GM19324 (cell line): ENCODE measurements around the gene FAM222A.

Source experiments
- ATAC-seq: cut with Tn5 transposase; IDR thresholded peaks from one replicate; pipeline ENCODE4 v1.9.1; 2021; ENCODE audit warnings: mild to moderate bottlenecking, moderate library complexity; ENCODE audit not compliant: unreplicated experiment, low FRiP score

FAM222A gene

DNA sequence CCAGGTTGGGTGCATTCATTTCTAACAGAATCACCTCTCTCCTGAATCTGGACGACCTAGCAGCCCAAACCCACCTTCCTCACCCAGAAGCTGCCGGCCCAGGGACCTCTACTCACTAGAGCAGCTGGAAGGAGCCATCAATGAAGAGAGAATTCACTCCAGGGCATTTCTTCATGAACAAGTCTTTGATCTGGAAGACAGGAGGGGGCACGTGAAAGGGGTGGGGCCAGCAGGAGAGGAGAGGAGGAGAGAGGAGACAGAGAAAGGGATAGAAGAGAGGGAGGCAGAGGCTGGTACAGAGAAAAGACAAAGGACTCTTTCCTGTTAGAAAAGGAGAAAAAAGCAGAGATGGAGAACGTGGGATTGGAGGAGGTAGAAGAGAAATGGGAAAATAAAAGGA is 79.8 kb downstream of the FAM222A start:
- no peak for ATAC-seq

DNA sequence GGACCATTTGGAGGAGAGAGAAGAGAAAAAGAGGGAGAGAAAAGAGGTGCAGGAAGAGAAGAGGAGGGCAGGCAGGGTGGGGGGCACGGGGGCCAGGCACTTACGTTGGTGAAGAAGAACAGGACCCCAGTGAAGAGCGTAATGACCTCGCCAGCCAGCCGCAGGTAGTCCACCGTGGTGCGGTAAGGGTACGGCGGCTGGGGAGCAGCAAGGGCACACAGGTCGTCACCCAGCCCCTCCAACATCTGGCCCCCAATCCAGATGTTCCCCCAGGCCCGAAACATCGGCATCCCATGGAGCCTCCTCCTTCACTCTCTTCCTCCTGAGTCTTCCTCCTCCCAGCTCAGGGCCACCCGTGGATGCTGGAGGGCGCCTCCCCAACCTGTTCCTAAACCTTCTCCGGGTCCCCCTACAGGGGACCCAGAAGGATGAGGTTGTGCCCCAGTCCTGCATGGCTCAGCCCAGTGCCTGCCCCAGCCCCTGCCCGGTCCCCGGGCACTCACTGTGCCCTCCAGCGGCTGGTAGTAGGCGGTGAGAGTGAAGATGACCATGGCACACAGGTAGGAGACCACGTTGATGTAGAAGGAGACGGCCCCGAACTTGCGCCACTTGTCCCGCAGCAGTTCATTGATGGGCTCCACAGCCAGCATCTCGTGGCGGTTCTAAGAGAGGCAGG is 80.3 kb downstream of the FAM222A start:
- ATAC-seq: no peak

DNA sequence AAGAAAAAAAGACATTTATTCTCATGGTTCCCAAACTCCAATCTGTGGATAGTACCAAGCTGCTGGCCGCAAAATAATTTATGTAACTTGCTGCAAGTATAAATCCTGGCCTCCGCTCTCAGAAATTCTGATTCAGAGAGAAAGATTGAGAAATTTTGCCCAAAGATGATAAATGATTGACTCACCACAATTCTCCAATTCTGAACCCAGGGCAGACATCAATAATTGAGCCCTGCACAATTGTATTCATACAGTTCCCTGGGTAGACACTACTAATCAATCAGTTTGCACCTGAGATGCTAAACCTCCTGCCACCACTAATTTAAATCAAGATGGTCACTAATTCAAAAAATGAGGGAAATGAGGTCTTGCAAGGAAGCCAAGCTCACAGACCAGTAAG is 81.4 kb downstream of the FAM222A start:
- ATAC-seq: no peak

DNA sequence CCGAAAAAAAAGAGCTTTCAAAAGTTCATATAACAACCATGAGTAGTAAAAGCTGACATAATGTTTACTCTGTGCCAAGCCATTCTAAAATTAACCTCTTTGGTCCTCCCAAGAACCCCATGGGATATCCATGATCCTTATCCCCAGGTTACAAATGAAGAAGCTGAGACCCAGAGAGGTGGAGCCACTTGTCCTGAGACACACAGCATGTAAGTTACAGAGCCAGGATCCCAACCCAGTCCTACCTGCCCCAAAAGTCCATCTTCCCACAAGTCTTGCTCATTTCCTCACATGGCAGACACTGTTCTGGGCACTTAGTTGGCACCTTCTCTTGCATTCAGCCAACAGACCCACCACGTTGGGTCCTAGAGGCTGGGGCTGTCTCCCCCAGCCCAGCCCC is 82.4 kb downstream of the FAM222A start:
- no peak for ATAC-seq

DNA sequence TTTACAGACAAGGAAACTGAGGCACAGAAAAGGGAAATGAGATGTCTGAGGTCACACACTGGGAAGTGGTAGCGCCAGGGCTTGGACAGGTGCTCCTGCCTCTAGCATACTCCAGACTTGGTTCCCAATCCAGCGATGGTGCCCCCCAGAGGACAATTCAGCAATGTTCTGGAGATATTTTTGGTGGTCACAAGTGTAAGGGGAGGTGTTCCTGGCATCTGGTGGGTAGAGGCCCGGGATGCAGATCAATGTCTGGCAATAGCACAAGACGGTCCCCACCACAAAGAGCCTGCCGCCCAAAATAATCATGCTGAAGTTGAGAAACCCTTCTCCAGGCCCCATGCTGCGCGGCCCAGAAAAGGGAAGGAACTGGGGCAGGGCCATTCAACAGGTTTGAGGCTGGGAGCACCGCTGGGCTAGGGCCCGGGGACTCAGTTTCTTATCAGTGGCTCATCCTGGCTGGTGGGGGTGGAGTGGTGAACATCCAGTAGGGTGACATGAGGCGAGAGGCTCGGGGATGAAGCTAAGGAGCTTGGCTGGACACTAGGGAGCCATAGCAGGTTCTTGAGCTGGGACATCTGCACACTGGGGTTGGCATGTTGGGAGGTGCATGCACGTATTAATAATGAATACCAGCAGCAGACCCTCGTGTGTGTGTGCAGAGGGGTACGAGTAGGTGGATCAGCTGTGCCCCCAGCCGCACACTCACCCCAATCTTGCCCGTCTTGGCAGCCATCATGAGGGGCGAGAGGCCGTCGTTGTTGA is 84.5 kb downstream of the FAM222A start:
- no peak for ATAC-seq

DNA sequence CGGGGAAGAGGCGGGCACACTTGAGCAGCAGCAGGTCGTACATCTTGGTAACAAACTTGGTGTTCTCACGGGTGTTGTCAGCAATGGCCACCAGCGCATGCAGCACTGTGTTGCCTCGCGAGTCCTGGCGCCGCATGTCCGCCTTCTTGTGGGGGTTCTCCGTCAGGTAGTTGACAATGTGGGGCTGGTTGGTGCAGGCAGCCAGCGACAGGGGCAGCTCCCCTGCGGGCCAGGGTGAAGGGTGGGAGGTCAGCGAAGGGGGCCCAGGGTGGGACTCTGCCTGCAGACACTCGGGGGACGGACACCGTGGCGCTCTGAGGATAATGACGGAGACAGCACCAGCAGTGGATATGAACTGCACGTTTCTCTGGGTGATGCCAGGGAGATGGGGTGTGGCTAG is 85.1 kb downstream of the FAM222A start:
- ATAC-seq: no peak

DNA sequence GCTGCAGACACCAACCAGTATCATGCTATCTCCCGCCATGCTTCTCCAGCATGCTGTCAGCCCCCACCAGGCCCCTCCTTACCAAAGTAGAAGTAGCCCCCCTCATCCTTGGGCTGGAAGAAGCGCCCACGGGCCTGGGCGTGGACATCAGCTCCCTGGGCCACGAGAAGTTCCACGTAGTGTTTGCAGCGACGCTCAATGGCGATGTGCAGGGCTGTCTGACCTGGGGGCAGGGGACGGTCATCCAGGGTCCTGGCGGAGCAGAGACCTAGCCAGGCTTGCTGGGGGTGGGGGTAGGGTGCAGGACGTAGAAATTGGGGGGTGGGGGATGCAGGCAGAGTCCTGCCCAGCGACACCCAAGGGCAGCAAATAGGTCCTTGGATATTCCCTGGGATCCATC is 86.9 kb downstream of the FAM222A start:
- ATAC-seq: no peak

DNA sequence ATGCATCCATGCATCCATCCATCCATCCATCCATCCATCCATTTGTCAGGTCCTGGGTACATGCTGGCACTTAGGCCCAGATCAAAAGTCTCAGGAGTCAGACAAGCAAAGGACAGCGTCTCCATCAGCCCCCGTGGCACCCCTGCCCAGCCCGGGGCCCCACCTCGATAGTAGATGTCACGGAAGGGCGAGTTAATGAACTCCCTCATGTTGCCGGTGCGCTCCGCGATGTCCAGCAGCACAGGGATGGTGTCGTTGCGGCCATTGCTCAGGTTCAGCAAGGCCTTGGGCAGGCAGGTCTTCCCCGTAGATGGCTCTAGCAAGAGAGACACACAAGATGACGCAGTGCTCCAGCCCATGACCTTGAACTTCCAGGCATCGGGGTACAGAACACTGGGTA is 89.2 kb downstream of the FAM222A start:
- no peak for ATAC-seq

DNA sequence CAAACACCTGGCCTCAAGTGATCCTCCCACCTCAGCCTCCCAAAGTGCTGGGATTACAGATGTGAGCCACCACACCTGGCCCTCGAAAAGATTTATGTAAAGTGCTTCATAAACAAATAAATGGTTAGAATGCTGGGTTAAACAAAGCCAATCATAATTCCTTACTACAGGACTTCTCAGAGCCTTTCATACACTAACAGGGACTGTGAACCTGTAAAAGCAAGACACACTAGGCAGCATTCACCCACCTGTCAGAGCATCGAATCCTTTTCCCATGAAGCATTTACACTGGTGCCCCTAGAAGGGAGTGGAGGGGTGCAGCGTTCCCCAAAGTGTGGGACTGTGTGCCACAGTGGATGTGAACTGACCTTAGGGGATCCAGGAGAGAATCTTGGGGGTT is 90.1 kb downstream of the FAM222A start:
- no peak for ATAC-seq

DNA sequence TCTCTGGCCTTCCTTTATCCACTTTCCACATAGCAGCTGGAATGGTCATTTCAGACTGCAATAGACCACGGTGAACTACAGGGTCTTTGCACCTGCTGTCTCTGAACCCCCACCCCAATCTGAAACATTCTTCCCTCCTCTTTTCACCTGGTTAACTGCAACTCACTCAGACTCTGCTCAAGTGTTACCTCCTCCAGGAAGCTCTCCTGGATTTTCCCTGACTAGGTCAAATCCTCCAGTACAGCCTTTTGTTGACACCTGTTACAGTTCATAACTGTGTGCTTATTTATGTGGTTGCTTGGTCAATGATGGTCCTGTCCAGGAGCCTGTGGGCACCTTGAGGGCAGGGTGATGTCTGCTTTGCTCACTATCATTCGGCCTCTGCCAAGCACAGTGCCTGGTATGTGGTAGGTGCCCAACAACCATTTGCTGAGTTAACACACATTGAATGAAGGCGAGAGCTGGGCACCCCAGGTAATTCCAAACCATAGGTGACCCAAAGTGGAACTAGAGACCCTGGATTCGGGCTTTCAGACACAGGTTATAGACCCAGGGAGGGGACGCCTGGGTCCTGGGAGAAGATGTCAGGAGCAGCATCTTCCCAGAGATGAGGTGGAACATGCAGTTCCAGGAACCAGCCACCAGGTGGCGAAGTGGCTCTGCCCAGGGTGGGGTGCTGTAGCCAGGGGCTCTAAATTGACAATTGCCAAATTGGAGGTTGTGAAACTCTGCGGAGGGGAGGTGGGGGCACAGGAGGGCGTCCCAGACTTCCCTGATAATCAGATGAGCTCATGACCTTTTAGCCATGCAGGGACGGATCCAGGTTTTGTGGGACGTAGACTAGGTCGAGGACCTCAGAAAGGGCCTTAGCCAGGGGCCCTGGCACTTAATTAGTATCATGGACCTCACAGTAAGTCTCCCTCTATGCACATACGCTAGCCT is 91.5 kb downstream of the FAM222A start:
- no peak for ATAC-seq

DNA sequence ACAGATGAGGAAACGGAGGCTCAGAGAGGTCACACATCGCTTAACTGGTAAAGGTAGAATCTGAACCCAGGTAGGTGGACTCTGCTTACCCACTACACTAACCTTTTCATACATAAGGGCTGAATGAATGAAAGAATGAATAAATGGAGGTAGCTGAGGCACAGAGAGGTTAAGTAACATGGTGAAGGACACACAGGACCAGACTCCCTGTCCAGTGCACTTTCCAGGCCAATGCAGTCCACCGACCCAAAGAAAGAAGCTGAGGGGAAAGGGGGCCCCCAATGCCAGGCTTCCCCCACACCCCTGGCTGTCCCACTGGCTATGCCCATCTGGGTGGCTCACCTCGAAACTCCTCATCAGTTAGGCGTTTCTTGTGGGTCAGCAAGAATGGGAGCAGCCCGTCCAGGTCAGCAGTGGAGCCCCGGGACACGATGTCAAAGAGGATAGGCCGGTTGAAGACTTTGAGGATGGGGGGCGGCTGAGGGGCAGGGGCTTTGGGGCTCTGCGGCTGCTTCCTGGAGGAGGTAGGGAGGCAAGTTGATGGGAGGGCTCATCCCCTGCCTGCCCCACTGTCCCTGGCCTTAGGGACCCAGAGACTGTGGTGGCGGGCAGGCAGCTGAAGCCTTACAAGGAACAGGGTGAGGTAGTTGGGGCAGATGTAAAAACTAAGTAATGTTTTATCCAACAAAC is 94.5 kb downstream of the FAM222A start:
- no peak for ATAC-seq

DNA sequence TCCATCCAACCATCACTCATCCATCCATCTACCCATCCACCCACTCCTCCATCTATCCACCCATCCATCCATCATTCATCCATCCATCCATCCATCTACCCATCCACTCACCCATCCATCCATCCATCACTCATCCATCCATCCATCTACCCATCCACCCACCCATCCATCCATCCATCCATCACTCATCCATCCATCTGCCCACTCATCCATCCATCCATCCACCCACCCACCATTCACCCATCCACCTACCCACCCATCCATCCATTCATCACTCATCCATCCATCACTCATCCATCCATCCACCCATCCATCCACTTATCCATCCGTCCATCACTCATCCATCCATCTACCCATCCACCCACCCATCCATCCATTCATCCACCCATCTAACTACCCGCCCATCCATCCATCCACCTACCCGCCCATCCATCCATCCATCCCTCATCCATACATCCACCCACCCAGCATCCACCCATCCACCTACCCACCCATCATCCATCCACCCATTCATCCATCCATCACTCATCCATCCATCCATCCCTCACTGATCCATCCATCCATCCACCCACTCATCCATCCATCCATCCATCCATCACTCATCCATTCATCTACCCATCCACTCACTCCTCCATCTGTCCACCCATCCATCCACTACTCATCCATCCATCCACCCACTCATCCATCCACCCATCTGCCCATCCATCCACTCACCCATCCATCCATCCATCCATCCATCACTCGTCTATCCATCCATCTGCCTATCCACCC is 95.4 kb downstream of the FAM222A start:
- ATAC-seq: no peak

DNA sequence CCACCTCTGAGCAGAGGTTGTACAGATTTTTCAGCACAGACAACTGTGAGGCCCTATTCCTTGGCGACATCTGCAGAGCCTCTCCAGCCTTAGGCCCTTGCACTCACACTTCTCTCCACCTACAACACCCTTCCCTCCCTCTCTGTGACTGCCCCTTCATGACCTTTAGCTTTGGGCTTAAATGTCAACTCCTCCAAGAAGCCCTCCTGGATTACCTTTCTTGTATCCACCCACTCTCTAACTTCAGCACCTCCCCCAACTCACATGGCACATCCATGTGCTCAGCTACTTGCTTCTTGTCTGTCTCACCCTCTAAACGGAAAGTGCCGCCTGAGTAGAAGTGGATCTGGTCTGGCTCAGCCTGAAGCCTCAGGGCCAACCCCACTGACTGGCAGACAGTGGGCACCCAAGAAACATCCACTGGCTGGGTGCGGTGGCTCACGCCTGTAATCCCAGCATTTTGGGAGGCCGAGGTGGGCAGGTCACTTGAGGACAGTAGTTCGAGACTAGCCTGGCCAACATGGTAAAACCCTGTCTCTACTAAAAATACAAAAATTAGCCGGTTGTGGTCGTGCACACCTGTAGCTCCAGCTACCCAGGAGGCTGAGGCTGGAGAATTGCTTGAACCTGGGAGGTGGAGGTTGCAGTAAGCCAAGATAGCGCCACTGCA is 97.5 kb downstream of the FAM222A start:
- no peak for ATAC-seq

DNA sequence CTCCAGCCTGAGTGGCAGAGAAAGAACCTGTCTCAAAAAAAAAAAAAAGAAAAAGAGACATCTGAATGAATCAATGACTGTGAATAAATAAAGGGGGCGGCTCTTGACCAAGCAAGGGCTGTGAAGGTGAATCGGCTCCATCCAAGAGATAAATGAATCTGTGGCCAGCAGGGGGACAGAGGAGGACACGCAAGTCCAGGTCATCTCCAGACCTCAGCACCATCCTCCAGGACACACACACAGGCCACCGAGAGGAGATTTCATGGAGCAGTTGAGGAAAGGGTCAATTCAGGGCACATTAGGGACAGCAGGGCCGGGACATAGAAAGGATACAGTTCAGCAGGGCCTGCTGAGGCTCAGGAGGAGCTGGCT is 98.0 kb downstream of the FAM222A start:
- ATAC-seq: no peak

DNA sequence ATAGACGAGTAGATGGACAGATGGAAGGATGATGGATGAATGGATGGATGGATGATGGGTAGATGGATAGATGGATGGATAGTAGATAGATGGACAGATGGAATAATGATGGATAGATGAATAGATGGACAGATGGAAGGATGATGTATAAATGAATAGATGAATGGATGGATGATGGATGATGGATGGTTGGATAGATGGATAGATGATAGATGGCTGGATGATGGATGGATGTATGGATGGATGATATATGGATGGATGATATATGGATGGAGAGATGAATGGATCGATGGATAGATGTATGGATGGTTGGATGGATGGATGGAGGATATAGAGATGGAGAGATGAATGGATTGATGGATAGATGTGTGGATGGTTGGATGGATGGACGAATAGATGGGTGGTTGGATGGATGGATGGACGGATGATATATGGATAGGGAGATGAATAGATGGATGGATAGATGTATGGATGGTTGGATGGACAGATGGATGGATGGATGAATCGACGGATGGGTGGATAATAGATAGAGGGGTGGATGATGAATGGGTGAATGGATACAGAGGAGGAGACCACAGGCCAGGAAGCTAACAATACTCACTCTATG is 100.3 kb downstream of the FAM222A start:
- no peak for ATAC-seq

DNA sequence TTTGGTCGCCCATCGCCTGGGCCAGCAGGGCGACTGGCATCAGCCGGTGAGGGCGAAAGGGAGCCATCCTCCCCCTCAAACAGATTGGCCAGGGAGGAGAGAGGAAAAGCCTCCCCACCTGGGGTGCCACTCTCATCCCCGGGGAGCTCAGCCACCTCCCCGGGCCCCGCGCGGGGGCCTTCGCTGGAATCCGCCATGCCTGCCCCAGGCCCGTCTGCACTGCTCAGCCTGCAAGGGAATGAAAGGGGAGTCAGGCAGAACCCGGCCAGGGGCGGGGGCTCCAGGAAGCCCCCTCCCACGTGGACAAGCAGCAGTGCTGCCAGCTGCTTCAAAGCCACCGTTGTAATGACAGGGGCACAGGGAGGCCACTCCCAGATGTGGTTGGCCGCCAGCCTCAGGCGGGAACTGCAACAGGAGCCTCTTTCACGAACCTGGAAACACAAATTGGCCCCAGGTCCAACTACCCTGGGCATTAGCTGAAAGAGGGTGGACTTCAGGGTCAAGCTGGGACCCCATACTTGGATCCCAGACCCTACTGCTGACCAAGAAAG is 101.0 kb downstream of the FAM222A start:
- no peak for ATAC-seq

DNA sequence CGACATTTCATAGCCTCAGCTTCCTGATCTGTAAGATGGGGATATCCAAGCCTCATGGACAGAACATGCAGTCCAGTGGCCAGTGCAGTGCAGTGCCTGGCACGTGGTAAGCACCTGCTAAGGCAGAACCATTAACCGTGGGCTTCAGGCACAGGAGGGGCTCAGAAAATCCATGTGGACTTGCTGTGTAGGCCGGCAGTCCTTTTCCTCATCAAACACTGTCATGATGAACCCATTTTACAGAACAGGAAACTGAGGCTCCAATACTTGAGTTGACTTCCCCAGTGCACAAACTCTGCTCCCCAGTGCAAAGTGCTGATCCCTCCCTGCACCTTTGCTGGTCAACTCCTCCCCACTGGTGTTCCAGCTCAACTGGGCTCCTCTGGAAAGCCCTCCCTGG is 101.6 kb downstream of the FAM222A start:
- ATAC-seq: no peak

DNA sequence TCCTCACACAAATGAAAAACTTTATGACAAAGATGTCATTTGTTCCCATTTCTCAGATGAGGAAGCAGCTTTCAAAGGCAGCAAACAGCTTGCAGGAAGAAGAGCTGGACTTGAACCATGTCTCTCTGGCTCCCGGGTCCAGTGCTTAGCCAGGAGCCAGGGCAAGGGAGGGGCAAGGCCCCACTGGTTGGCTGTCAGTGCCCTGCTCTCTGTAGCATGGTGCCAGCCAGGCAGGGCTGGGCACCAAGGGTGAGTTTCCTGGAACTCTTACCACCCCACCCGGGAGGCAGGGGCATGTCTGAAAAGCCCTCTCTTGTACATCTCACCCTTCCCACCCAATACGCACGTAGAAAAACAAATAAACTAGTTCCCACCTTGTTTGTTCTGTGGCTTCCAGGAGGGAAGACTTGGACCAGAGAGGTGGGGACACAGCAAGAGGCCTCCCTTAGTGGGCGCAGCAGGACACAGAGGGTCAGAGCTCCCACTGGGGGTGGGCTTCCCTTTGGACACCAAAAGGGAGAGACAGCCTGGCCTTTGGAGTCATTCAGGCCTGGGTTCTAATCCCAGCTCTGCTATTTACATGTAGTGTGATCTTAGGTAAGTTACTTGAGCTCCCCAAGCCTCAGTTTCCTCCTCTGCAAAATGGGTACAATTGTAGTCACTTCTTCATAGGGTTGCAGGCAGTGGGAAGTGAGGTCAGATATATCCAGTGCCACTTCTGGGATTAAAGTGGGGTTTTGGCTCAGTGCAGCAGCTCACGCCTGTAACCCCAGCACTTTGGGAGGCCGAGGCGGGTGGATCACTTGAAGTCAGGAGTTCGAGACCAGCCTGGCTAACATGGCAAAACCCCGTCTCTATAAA is 102.4 kb downstream of the FAM222A start:
- no peak for ATAC-seq
